Measurements from ENCODE around the gene ATP6V0A1. TPM values are rescaled to one million over a fixed set of nuclear protein-coding genes. Genes with fewer than 3 reads are reported as not detected.

ATP6V0A1 gene
- total and polyA plus RNA-seq, 7 experiments from 2014 or later: 10.7 to 74.8 (median 17.4) TPM

Small RNA genes within 50 kb of the gene (microRNA-seq; reads per million reads assigned to microRNA genes)
- gene MIR5010 (ENCODE audit: borderline microRNAs expressed): not detected
- gene MIR548AT (ENCODE audit: borderline microRNAs expressed): not detected

Other genes starting within 250 kb of the ATP6V0A1 start
- 100 to 1,000 TPM; 143 to 192 (median 183) TPM for gene STAT5B, start 182.5 kb upstream of the ATP6V0A1 start, total RNA-seq
- gene STAT5B, start 182.5 kb upstream of the ATP6V0A1 start, polyA plus RNA-seq: 100 to 1,000 TPM in 1 of 2 donors, 10 to 100 TPM in 1; 98.0 to 135 TPM
- 100 to 1,000 TPM; 111 to 162 (median 150) TPM for gene STAT5A, start 170.4 kb upstream of the ATP6V0A1 start, total RNA-seq
- gene STAT5A, start 170.4 kb upstream of the ATP6V0A1 start, polyA plus RNA-seq: 100 to 1,000 TPM in 1 of 2 donors, 10 to 100 TPM in 1; 72.8 to 150 TPM
- gene STAT3, start 70.4 kb upstream of the ATP6V0A1 start, total RNA-seq: 100 to 1,000 TPM; 133 to 275 (median 231) TPM
- 100 to 1,000 TPM; 159 to 189 TPM for gene STAT3, start 70.4 kb upstream of the ATP6V0A1 start, polyA plus RNA-seq
- 1 to 10 TPM in 2 of 5 experiments, under 1 TPM in 1, not detected in 2; 0.32 to 3.8 (median 1.1) TPM for gene CAVIN1, start 35.6 kb upstream of the ATP6V0A1 start, total RNA-seq
- gene CAVIN1, start 35.6 kb upstream of the ATP6V0A1 start, polyA plus RNA-seq: under 1 TPM; 0.25 to 0.81 TPM
- 10 to 100 TPM; 18.0 to 27.1 (median 22.3) TPM for gene NAGLU, start 77.4 kb downstream of the ATP6V0A1 start, total RNA-seq
- gene NAGLU, start 77.4 kb downstream of the ATP6V0A1 start, polyA plus RNA-seq: 10 to 100 TPM in 1 of 2 donors, 1 to 10 TPM in 1; 6.6 to 17.6 TPM
- gene HSD17B1, start 94.0 kb downstream of the ATP6V0A1 start, total RNA-seq: 1 to 10 TPM; 1.2 to 2.2 (median 1.9) TPM
- gene HSD17B1, start 94.0 kb downstream of the ATP6V0A1 start, polyA plus RNA-seq: under 1 TPM; 0.39 to 0.59 TPM
- 10 to 100 TPM; 45.3 to 76.9 (median 64.5) TPM for gene COASY, start 103.3 kb downstream of the ATP6V0A1 start, total RNA-seq
- gene COASY, start 103.3 kb downstream of the ATP6V0A1 start, polyA plus RNA-seq: 10 to 100 TPM; 56.0 to 59.2 TPM
- 10 to 100 TPM; 35.3 to 73.9 (median 65.1) TPM for gene MLX, start 108.2 kb downstream of the ATP6V0A1 start, total RNA-seq
- 10 to 100 TPM; 28.1 to 46.8 TPM for gene MLX, start 108.2 kb downstream of the ATP6V0A1 start, polyA plus RNA-seq
- 10 to 100 TPM in 1 of 5 experiments, 1 to 10 TPM in 4; 2.7 to 14.0 (median 5.2) TPM for gene PSMC3IP, start 118.9 kb downstream of the ATP6V0A1 start, total RNA-seq
- gene PSMC3IP, start 118.9 kb downstream of the ATP6V0A1 start, polyA plus RNA-seq: 1 to 10 TPM; 1.3 to 1.6 TPM
- 100 to 1,000 TPM in 2 of 5 experiments, 10 to 100 TPM in 3; 53.3 to 132 (median 75.7) TPM for gene RETREG3, start 150.5 kb downstream of the ATP6V0A1 start, total RNA-seq
- gene RETREG3, start 150.5 kb downstream of the ATP6V0A1 start, polyA plus RNA-seq: 100 to 1,000 TPM; 131 to 136 TPM
- gene TUBG1, start 150.8 kb downstream of the ATP6V0A1 start, total RNA-seq: 10 to 100 TPM in 3 of 5 experiments, 1 to 10 TPM in 2; 7.8 to 54.4 (median 12.5) TPM
- 10 to 100 TPM in 1 of 2 donors, 1 to 10 TPM in 1; 4.8 to 12.5 TPM for gene TUBG1, start 150.8 kb downstream of the ATP6V0A1 start, polyA plus RNA-seq
- gene TUBG2, start 200.4 kb downstream of the ATP6V0A1 start, total RNA-seq: 10 to 100 TPM in 4 of 5 experiments, 1 to 10 TPM in 1; 9.0 to 20.3 (median 15.3) TPM
- 1 to 10 TPM; 4.9 to 8.7 TPM for gene TUBG2, start 200.4 kb downstream of the ATP6V0A1 start, polyA plus RNA-seq
- 1 to 10 TPM in 2 of 5 experiments, under 1 TPM in 1, not detected in 2; 0.89 to 1.6 (median 1.1) TPM for gene PLEKHH3, start 218.1 kb downstream of the ATP6V0A1 start, total RNA-seq
- not detected for gene PLEKHH3, start 218.1 kb downstream of the ATP6V0A1 start, polyA plus RNA-seq
- 1 to 10 TPM in 2 of 5 experiments, under 1 TPM in 3; 0.56 to 1.7 (median 0.67) TPM for gene CCR10, start 223.0 kb downstream of the ATP6V0A1 start, total RNA-seq
- gene CCR10, start 223.0 kb downstream of the ATP6V0A1 start, polyA plus RNA-seq: under 1 TPM; 0.22 to 0.44 TPM
- gene CNTNAP1, start 223.7 kb downstream of the ATP6V0A1 start, total RNA-seq: 1 to 10 TPM in 4 of 5 experiments, under 1 TPM in 1; 0.92 to 2.4 (median 2.1) TPM
- under 1 TPM; 0.04 to 0.86 TPM for gene CNTNAP1, start 223.7 kb downstream of the ATP6V0A1 start, polyA plus RNA-seq

Measured in naive thymus-derived CD4-positive, alpha-beta T cell (primary cell).